COLO668 (cell line): Measurements from ENCODE around the gene CILP2.

Experiments used
- DNase-seq: peaks from one replicate; lab custom pipeline; 2025; ENCODE audit not compliant: unreplicated experiment; lab: John Stamatoyannopoulos, UW

Gene CILP2

GRCh38 chr19:19538061-19538784 lies at the start of gene CILP2:
Gene CILP2 (plus strand): TSS chr19:19538265. CDS start chr19:19538350, 85 bp downstream.
- DNase-seq, result peak; percentile 23

- peak; percentile 25 for DNase-seq
Measured at GRCh38 chr19:19488875-19489690, 49.0 kb upstream of the CILP2 start.

GRCh38 chr19:19489804-19490204 lies 48.3 kb upstream of the CILP2 start:
- no peak for DNase-seq

GRCh38 chr19:19490214-19490968 lies 47.7 kb upstream of the CILP2 start:
- peak; percentile 59 for DNase-seq

- no peak for DNase-seq
Measured at GRCh38 chr19:19491321-19492025, 46.6 kb upstream of the CILP2 start.

GRCh38 chr19:19492026-19492610 lies 45.9 kb upstream of the CILP2 start:
- DNase-seq, result no peak

- DNase-seq, result no peak
Measured at GRCh38 chr19:19493841-19494546, 44.1 kb upstream of the CILP2 start.

- no peak for DNase-seq
Measured at GRCh38 chr19:19495614-19496603, 42.2 kb upstream of the CILP2 start.

GRCh38 chr19:19498255-19498991 lies 39.6 kb upstream of the CILP2 start:
- DNase-seq, result no peak

GRCh38 chr19:19499272-19499995 lies 38.6 kb upstream of the CILP2 start:
- DNase-seq, result no peak

GRCh38 chr19:19500975-19501644 lies 37.0 kb upstream of the CILP2 start:
- DNase-seq, result no peak

- DNase-seq, result no peak
Measured at GRCh38 chr19:19501798-19502197, 36.3 kb upstream of the CILP2 start.

- DNase-seq, result no peak
Measured at GRCh38 chr19:19502281-19502680, 35.8 kb upstream of the CILP2 start.

GRCh38 chr19:19502808-19503602 lies 35.1 kb upstream of the CILP2 start:
- no peak for DNase-seq

- DNase-seq, result no peak
Measured at GRCh38 chr19:19504754-19505668, 33.1 kb upstream of the CILP2 start.
